Effector CD8-positive, alpha-beta T cell (primary cell): ENCODE measurements around the gene IQUB.
"Not testable (repeated sequence)": the region's sequence is repeated elsewhere in the genome, so short reads cannot be mapped to it uniquely, and the experiment has no call there.

Experiments
- DNase-seq: peaks from one replicate; lab custom pipeline; 2025; lab: John Stamatoyannopoulos, UW

IQUB gene

GRCh38 chr7:123492485-123492884 is 41.9 kb downstream of the IQUB start:
- DNase-seq: no peak

GRCh38 chr7:123485721-123486120 is 48.7 kb downstream of the IQUB start:
- DNase-seq: no peak

GRCh38 chr7:123485187-123485586 is 49.2 kb downstream of the IQUB start:
- DNase-seq: no peak

- DNase-seq: no peak
Observed at GRCh38 chr7:123484199-123484598, 50.2 kb downstream of the IQUB start.

GRCh38 chr7:123480107-123480506 is 54.3 kb downstream of the IQUB start:
- DNase-seq: no peak

GRCh38 chr7:123478056-123478455 is 56.3 kb downstream of the IQUB start:
- not testable (repeated sequence) for DNase-seq

GRCh38 chr7:123472750-123473445 is 61.5 kb downstream of the IQUB start:
- DNase-seq: no peak

- no peak for DNase-seq
Observed at GRCh38 chr7:123472327-123472726, 62.1 kb downstream of the IQUB start.

- DNase-seq: no peak
Observed at GRCh38 chr7:123468303-123468702, 66.1 kb downstream of the IQUB start.

GRCh38 chr7:123463890-123464289 is 70.5 kb downstream of the IQUB start:
- no peak for DNase-seq

GRCh38 chr7:123460616-123461015 is 73.8 kb downstream of the IQUB start:
- DNase-seq: no peak

- no peak for DNase-seq
Observed at GRCh38 chr7:123455965-123456470, 78.4 kb downstream of the IQUB start.

GRCh38 chr7:123440101-123440548 is 94.3 kb downstream of the IQUB start:
- DNase-seq: no peak

GRCh38 chr7:123439191-123439590 is 95.2 kb downstream of the IQUB start:
- no peak for DNase-seq

GRCh38 chr7:123437447-123437995 is 96.9 kb downstream of the IQUB start:
- DNase-seq: no peak

- DNase-seq: no peak
Observed at GRCh38 chr7:123435080-123435700, 99.2 kb downstream of the IQUB start.

- DNase-seq: no peak
Observed at GRCh38 chr7:123433665-123434064, 100.7 kb downstream of the IQUB start.

GRCh38 chr7:123432601-123433000 is 101.8 kb downstream of the IQUB start:
- DNase-seq: no peak

- no peak for DNase-seq
Observed at GRCh38 chr7:123431075-123431614, 103.2 kb downstream of the IQUB start.

- no peak for DNase-seq
Observed at GRCh38 chr7:123425246-123425645, 109.1 kb downstream of the IQUB start.

GRCh38 chr7:123424463-123424862 is 109.9 kb downstream of the IQUB start:
- no peak for DNase-seq

- DNase-seq: no peak
Observed at GRCh38 chr7:123423622-123424021, 110.8 kb downstream of the IQUB start.

GRCh38 chr7:123417580-123417979 is 116.8 kb downstream of the IQUB start:
- DNase-seq: no peak
